Measurements from ENCODE around the gene C1orf141.
"Not testable (repeated sequence)": the region's sequence is repeated elsewhere in the genome, so short reads cannot be mapped to it uniquely, and the experiment has no call there.

Gene C1orf141

GRCh38 chr1:67134695-67135094 lies at the start of gene C1orf141:
Gene C1orf141, minus strand, starts transcription at chr1:67134970. Its CDS starts 7,730 bp downstream, at chr1:67127240.
- DNase-seq (ENCODE audit: low read depth), result no peak

GRCh38 chr1:67175530-67176087 lies 40.8 kb upstream of the C1orf141 start:
- DNase-seq (ENCODE audit: low read depth), result no peak

- no peak for DNase-seq (ENCODE audit: low read depth)
Measured at GRCh38 chr1:67174716-67175284, 40.0 kb upstream of the C1orf141 start.

- DNase-seq (ENCODE audit: low read depth), result no peak
Measured at GRCh38 chr1:67173988-67174387, 39.2 kb upstream of the C1orf141 start.

- no peak for DNase-seq (ENCODE audit: low read depth)
Measured at GRCh38 chr1:67171978-67172377, 37.2 kb upstream of the C1orf141 start.

- DNase-seq (ENCODE audit: low read depth), result no peak
Measured at GRCh38 chr1:67171574-67171955, 36.8 kb upstream of the C1orf141 start.

GRCh38 chr1:67170751-67171573 lies 36.2 kb upstream of the C1orf141 start:
- no peak for DNase-seq (ENCODE audit: low read depth)

GRCh38 chr1:67169932-67170331 lies 35.2 kb upstream of the C1orf141 start:
- DNase-seq (ENCODE audit: low read depth), result no peak

- no peak for DNase-seq (ENCODE audit: low read depth)
Measured at GRCh38 chr1:67169496-67169895, 34.7 kb upstream of the C1orf141 start.

- DNase-seq (ENCODE audit: low read depth), result no peak
Measured at GRCh38 chr1:67166196-67166595, 31.4 kb upstream of the C1orf141 start, which contains the start of gene IL23R. Gene IL23R, plus strand, starts transcription at chr1:67166454. Its CDS starts 1,667 bp downstream, at chr1:67168121.

GRCh38 chr1:67165468-67166041 lies 30.8 kb upstream of the C1orf141 start:
- DNase-seq (ENCODE audit: low read depth), result no peak

GRCh38 chr1:67162954-67163353 lies 28.2 kb upstream of the C1orf141 start:
- DNase-seq (ENCODE audit: low read depth), result peak; percentile 43

- no peak for DNase-seq (ENCODE audit: low read depth)
Measured at GRCh38 chr1:67159233-67159632, 24.5 kb upstream of the C1orf141 start.

GRCh38 chr1:67158401-67158800 lies 23.6 kb upstream of the C1orf141 start:
- no peak for DNase-seq (ENCODE audit: low read depth)

GRCh38 chr1:67150931-67151330 lies 16.2 kb upstream of the C1orf141 start:
- no peak for DNase-seq (ENCODE audit: low read depth)

- peak; percentile 43 for DNase-seq (ENCODE audit: low read depth)
Measured at GRCh38 chr1:67149179-67149770, 14.5 kb upstream of the C1orf141 start.

GRCh38 chr1:67148516-67149178 lies 13.9 kb upstream of the C1orf141 start:
- no peak for DNase-seq (ENCODE audit: low read depth)

GRCh38 chr1:67147973-67148372 lies 13.2 kb upstream of the C1orf141 start:
- not testable (repeated sequence) for DNase-seq (ENCODE audit: low read depth)

GRCh38 chr1:67146539-67146938 lies 11.8 kb upstream of the C1orf141 start:
- no peak for DNase-seq (ENCODE audit: low read depth)

- no peak for DNase-seq (ENCODE audit: low read depth)
Measured at GRCh38 chr1:67146101-67146500, 11.3 kb upstream of the C1orf141 start.

GRCh38 chr1:67144696-67145095 lies 9.9 kb upstream of the C1orf141 start:
- no peak for DNase-seq (ENCODE audit: low read depth)

GRCh38 chr1:67143966-67144365 lies 9.2 kb upstream of the C1orf141 start:
- DNase-seq (ENCODE audit: low read depth), result no peak
